Measurements from ENCODE around the gene PITPNC1. TPM values are rescaled to one million over a fixed set of nuclear protein-coding genes. Genes with fewer than 3 reads are reported as not detected.
"Not testable (repeated sequence)": the region's sequence is repeated elsewhere in the genome, so short reads cannot be mapped to it uniquely, and the experiment has no call there.

Gene PITPNC1
- total RNA-seq, 2 donors from 2014 or later: 79.5 to 109 TPM

DNA sequence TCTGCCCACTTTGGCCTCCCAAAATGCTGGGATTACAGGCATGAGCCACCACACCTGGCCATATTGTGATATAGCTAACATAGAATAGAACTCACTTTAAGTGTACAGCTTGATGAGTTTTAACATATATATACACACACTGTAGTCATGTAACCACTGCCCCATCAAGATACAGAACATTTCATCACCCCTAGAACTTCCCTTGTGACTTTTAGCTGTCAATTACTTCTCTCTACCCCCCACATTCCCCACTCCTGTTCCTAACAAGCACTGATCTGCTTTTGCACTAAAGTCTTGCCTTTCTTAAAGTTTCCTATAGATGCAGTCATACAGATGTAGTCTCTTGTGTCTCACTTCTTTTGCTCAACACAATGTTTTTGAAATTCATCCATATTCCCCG is 93.1 kb downstream of the PITPNC1 start:
- Mint-ChIP-seq H3K4me1 (ENCODE audit: low read depth) (peaks cover 69% of the 10 kb centered on the region), H3K9me3 (peaks cover 3 to 6% of the 10 kb centered on the region in 2 donors), H3K27me3 (ENCODE audit: low read depth) (no peaks in the 10 kb centered on the region), H3K4me3 (no peak overlapping the region), H3K27ac (peak overlapping the region; percentile 29), H3K36me3 (ENCODE audit: insufficient read depth in 2 of 2) (peaks cover 3 to 8% of the 10 kb centered on the region in 2 donors)
- DNase-seq (no peak), ATAC-seq (replicated peaks in 1 of 2) (no peak)

- ATAC-seq (replicated peaks in 1 of 2) (no peak), DNase-seq (no peak)
- no peak overlapping the region for H3K4me3 Mint-ChIP-seq
- no peaks in the 10 kb centered on the region for H3K27me3 Mint-ChIP-seq (ENCODE audit: low read depth)
- H3K9me3 Mint-ChIP-seq: peaks cover 3 to 6% of the 10 kb centered on the region in 2 donors
- peaks cover 70% of the 10 kb centered on the region for H3K4me1 Mint-ChIP-seq (ENCODE audit: low read depth)
- peaks cover 3 to 8% of the 10 kb centered on the region in 2 donors for H3K36me3 Mint-ChIP-seq (ENCODE audit: insufficient read depth in 2 of 2)
- H3K27ac Mint-ChIP-seq: no peak overlapping the region
Measured at GRCh38 chr17:67471118-67471517, 94.0 kb downstream of the PITPNC1 start.

DNA sequence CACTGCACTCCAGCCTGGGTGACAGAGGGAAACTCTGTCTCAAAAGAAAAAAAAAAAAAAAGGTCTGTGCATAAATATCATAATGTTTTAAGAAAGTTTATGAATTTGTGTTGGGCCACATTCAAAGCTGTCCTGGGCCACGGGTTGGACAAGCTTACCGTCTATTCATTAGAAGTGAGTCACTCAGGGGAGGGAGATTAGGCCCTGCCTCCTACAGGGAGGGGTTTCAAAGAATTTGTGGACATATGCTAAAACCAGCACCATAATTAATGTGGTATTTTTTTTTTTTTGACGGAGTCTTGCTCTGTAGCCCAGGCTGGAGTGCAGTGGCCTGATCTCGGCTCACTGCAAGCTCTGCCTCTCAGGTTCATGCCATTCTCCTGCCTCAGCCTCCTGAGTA is 95.5 kb downstream of the PITPNC1 start:
- not testable (repeated sequence) for DNase-seq; H3K27ac Mint-ChIP-seq; H3K36me3 Mint-ChIP-seq (ENCODE audit: insufficient read depth in 2 of 2); ATAC-seq (replicated peaks in 1 of 2); H3K27me3 Mint-ChIP-seq (ENCODE audit: low read depth); H3K9me3 Mint-ChIP-seq; H3K4me3 Mint-ChIP-seq
- H3K4me1 Mint-ChIP-seq (ENCODE audit: low read depth): peaks cover 68% of the 10 kb centered on the region

DNA sequence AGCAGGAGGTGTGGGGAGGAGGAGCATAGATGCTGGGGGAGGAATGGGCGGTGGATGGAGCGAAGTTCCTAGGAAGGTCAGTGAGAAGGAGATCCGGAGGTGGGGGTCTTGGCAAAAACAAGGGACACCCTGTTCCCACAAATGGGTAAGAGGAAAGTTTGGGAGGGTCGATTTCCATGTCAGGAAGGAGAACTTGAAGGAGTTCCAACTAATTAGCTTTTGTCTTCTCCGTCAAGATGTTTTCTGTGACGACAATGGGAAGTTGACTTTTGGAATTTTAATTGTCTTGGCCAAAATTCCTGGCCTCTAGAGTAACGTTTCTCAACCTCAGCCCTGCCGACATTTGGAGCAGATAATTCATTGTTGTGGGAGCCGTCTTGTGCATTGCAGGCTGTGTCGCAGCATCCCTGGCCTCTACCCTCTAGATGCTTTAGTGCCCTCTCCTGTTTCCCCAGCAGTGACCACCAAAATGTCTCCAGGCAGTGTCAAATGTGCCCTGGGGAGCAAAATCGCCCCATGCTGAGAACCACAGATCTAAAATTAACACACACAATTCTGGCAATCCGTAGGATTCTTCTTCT is 97.1 kb downstream of the PITPNC1 start:
- ATAC-seq (replicated peaks in 1 of 2) (no peak), DNase-seq (no peak)
- Mint-ChIP-seq H3K4me1 (ENCODE audit: low read depth) (peaks cover 68% of the 10 kb centered on the region), H3K36me3 (ENCODE audit: insufficient read depth in 2 of 2) (peaks cover 3 to 8% of the 10 kb centered on the region in 2 donors), H3K27me3 (ENCODE audit: low read depth) (no peaks in the 10 kb centered on the region), H3K4me3 (peak overlapping the region; percentile 76 to 79), H3K27ac (peak overlapping the region; percentile 82), H3K9me3 (peaks cover 3 to 6% of the 10 kb centered on the region in 2 donors)

- H3K4me3 Mint-ChIP-seq: peak overlapping the region; percentile 76 to 79
- H3K36me3 Mint-ChIP-seq (ENCODE audit: insufficient read depth in 2 of 2): peaks cover 3 to 8% of the 10 kb centered on the region in 2 donors
- H3K27me3 Mint-ChIP-seq (ENCODE audit: low read depth): no peaks in the 10 kb centered on the region
- peaks cover 68% of the 10 kb centered on the region for H3K4me1 Mint-ChIP-seq (ENCODE audit: low read depth)
- peaks cover 3 to 6% of the 10 kb centered on the region in 2 donors for H3K9me3 Mint-ChIP-seq
- ATAC-seq (replicated peaks in 1 of 2) (peak; percentile 67 to 68), DNase-seq (peak; percentile 83 to 87)
- peak overlapping the region; percentile 82 for H3K27ac Mint-ChIP-seq
Measured at GRCh38 chr17:67475161-67475937, 98.3 kb downstream of the PITPNC1 start.

DNA sequence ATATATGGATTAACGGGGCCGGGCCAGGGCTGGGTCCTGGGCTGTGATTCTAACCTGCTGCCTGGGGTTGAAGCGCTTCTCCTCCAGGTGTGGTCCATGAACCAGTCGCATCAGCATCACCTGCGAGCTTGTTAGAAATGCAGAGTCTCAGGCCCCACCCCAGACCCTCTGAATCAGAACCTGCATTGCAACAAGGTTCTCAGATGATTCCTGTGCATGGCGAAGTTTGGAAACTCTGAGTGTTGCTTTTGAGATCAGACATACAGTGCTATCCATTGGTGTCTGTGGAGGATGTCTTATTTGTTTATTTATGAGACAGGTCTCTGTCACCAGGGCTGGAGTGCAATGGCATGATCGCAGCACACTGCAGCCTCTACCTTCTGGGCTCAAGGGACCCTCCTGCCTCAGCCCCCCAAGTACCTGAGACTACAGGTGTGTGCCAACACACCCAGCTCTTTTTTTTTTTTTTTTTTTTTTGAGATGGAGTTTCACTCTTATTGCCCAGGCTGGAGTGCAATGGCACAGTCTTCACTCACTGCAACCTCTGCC is 99.8 kb downstream of the PITPNC1 start:
- H3K27me3 Mint-ChIP-seq (ENCODE audit: low read depth): no peaks in the 10 kb centered on the region
- H3K4me3 Mint-ChIP-seq: no peak overlapping the region
- H3K4me1 Mint-ChIP-seq (ENCODE audit: low read depth): peaks cover 82% of the 10 kb centered on the region
- H3K36me3 Mint-ChIP-seq (ENCODE audit: insufficient read depth in 2 of 2): peaks cover under 1 to 5% of the 10 kb centered on the region in 2 donors
- H3K9me3 Mint-ChIP-seq: peaks cover under 1 to 2% of the 10 kb centered on the region in 2 donors
- peak in 1 of 2 donors; percentile 48 for DNase-seq
- peak; percentile 23 for ATAC-seq (replicated peaks in 1 of 2)
- peak overlapping the region; percentile 67 for H3K27ac Mint-ChIP-seq

GRCh38 chr17:67477687-67478086 is 100.6 kb downstream of the PITPNC1 start:
- Mint-ChIP-seq H3K9me3 (no peaks in the 10 kb centered on the region), H3K4me1 (ENCODE audit: low read depth) (peaks cover 90% of the 10 kb centered on the region), H3K4me3 (peak overlapping the region; percentile 87 to 98), H3K36me3 (ENCODE audit: insufficient read depth in 2 of 2) (no peaks in the 10 kb centered on the region), H3K27me3 (ENCODE audit: low read depth) (no peaks in the 10 kb centered on the region), H3K27ac (peak overlapping the region; percentile 93)
- peak; percentile 73 to 84 for DNase-seq
- ATAC-seq (replicated peaks in 1 of 2): peak; percentile 81 to 84

GRCh38 chr17:67478401-67479041 is 101.4 kb downstream of the PITPNC1 start:
- peaks cover 98% of the 10 kb centered on the region for H3K4me1 Mint-ChIP-seq (ENCODE audit: low read depth)
- no peaks in the 10 kb centered on the region for H3K36me3 Mint-ChIP-seq (ENCODE audit: insufficient read depth in 2 of 2)
- H3K9me3 Mint-ChIP-seq: no peaks in the 10 kb centered on the region
- ATAC-seq (replicated peaks in 1 of 2): no peak
- peak overlapping the region; percentile 93 for H3K27ac Mint-ChIP-seq
- H3K4me3 Mint-ChIP-seq: peak overlapping the region; percentile 87 to 98
- H3K27me3 Mint-ChIP-seq (ENCODE audit: low read depth): no peaks in the 10 kb centered on the region
- DNase-seq: no peak

DNA sequence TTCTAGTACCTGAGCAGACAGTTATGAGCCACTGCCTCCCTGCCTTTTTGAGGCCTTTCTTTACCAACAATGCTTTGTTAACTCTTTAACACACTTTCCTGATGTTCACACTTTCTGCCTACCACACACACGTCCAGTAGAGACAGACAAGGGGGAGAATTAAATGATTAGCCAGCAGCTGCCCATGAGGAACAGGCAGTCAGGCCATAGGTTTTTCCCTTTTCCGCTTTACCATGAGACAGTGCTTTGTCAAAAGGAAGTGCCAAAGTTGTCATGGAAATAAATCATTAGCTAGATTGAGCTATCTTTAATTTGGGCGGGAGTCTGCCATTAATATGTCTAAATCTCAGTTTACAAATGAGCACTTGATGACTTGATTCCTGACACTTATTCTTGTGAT is 102.1 kb downstream of the PITPNC1 start:
- ATAC-seq (replicated peaks in 1 of 2) (no peak), DNase-seq (no peak)
- H3K4me3 Mint-ChIP-seq: peak overlapping the region; percentile 87 to 98
- H3K4me1 Mint-ChIP-seq (ENCODE audit: low read depth): peaks cover 95% of the 10 kb centered on the region
- H3K27ac Mint-ChIP-seq: peak overlapping the region; percentile 93
- H3K27me3 Mint-ChIP-seq (ENCODE audit: low read depth): no peaks in the 10 kb centered on the region
- H3K9me3 Mint-ChIP-seq: no peaks in the 10 kb centered on the region
- H3K36me3 Mint-ChIP-seq (ENCODE audit: insufficient read depth in 2 of 2): no peaks in the 10 kb centered on the region

DNA sequence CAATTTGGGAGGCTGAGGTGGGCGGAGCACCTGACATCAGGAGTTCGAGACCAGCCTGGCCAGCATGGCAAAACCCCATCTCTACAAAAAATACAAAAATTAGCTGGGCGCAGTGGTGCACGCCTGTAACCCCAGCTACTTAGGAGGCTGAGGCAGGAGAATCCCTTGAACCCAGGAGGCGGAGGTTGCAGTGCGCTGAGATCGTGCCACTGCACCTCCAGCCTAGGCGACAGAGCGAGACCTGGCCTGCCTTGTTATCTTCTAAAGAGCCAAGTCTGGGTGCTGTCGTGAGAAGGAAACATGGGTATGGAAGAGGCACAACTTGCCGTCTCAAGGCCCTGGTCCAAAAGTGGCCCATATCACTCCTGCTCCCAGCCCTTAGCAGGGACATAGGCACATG is 103.9 kb downstream of the PITPNC1 start:
- Mint-ChIP-seq H3K4me3 (peak overlapping the region in 1 of 2 donors; percentile 44), H3K4me1 (ENCODE audit: low read depth) (peaks cover 90% of the 10 kb centered on the region)
- not testable (repeated sequence) for DNase-seq; ATAC-seq (replicated peaks in 1 of 2); H3K27ac Mint-ChIP-seq; H3K27me3 Mint-ChIP-seq (ENCODE audit: low read depth); H3K36me3 Mint-ChIP-seq (ENCODE audit: insufficient read depth in 2 of 2); H3K9me3 Mint-ChIP-seq

- peak in 1 of 2 donors; percentile 12 for ATAC-seq (replicated peaks in 1 of 2)
- H3K4me1 Mint-ChIP-seq (ENCODE audit: low read depth): peaks cover 91% of the 10 kb centered on the region
- H3K9me3 Mint-ChIP-seq: no peaks in the 10 kb centered on the region
- no peak for DNase-seq
- peak overlapping the region; percentile 44 for H3K27ac Mint-ChIP-seq
- H3K36me3 Mint-ChIP-seq (ENCODE audit: insufficient read depth in 2 of 2): no peaks in the 10 kb centered on the region
- peak overlapping the region; percentile 49 to 65 for H3K4me3 Mint-ChIP-seq
- no peaks in the 10 kb centered on the region for H3K27me3 Mint-ChIP-seq (ENCODE audit: low read depth)
Measured at GRCh38 chr17:67481808-67482207, 104.7 kb downstream of the PITPNC1 start.

DNA sequence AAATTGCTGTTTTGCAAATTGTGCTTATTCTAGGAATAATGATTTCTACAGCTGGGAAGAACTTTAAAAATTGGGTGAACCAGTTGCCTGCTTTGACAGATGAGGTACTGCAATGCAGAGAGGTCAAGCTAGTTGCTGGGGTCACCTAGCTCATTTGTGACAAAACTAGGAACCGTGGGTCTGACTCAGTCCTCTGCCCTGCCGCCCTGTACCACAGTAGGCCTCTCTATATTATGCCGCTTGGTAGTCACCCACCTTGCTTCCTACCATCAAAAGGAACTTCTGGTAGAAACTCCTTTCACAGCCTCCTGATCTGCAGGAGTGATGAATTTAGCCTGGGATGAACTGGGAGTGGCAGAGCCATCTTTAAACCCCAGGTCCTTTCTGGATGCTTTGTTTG is 105.7 kb downstream of the PITPNC1 start:
- Mint-ChIP-seq H3K4me3 (peak overlapping the region; percentile 55 to 83), H3K4me1 (ENCODE audit: low read depth) (peaks cover 91% of the 10 kb centered on the region)

GRCh38 chr17:67484261-67484660 is 107.2 kb downstream of the PITPNC1 start:
- Mint-ChIP-seq H3K27me3 (ENCODE audit: low read depth) (no peaks in the 10 kb centered on the region), H3K27ac (peak overlapping the region; percentile 26), H3K4me3 (peak overlapping the region in 1 of 2 donors; percentile 4), H3K9me3 (no peaks in the 10 kb centered on the region), H3K36me3 (ENCODE audit: insufficient read depth in 2 of 2) (peaks cover 2 to 9% of the 10 kb centered on the region in 2 donors), H3K4me1 (ENCODE audit: low read depth) (peaks cover 86% of the 10 kb centered on the region)
- no peak for DNase-seq
- ATAC-seq (replicated peaks in 1 of 2): no peak

More for the DNA sequence above, 105.7 kb downstream of the PITPNC1 start:
- Mint-ChIP-seq H3K9me3 (no peaks in the 10 kb centered on the region), H3K27ac (peak overlapping the region; percentile 98), H3K36me3 (ENCODE audit: insufficient read depth in 2 of 2) (no peaks in the 10 kb centered on the region), H3K27me3 (ENCODE audit: low read depth) (no peaks in the 10 kb centered on the region)
- DNase-seq: peak in 1 of 2 donors; percentile 21
- peak; percentile 47 to 52 for ATAC-seq (replicated peaks in 1 of 2)
